Activated CD4-positive, alpha-beta T cell treated with anti-CD3 and anti-CD28 coated beads, Interleukin-2, amount 10 ng/mL, durations not matched to agents 24 days and 14 days (primary cell): ENCODE results near the gene ATP6AP1. TPM values are rescaled to one million over a fixed set of nuclear protein-coding genes. Genes with fewer than 3 reads are reported as not detected.

ENCODE experiments used
- DNase-seq: peaks from one replicate; pipeline ENCODE4 v3.0.0; 2022
- H3K27ac Mint-ChIP-seq: one replicate; pipeline ENCODE4 v1.8.0; 2022; ENCODE audit warnings: mild to moderate bottlenecking, mixed read lengths
- H3K27me3 Mint-ChIP-seq: one replicate; pipeline ENCODE4 v1.8.0; 2022; ENCODE audit warnings: mixed read lengths
- H3K36me3 Mint-ChIP-seq: one replicate; pipeline ENCODE4 v1.8.0; 2022; ENCODE audit warnings: low read depth, mild to moderate bottlenecking, mixed read lengths
- H3K4me1 Mint-ChIP-seq: one replicate; pipeline ENCODE4 v1.8.0; 2021; ENCODE audit warnings: mixed read lengths
- H3K4me3 Mint-ChIP-seq: one replicate; pipeline ENCODE4 v1.8.0; 2022; ENCODE audit warnings: mild to moderate bottlenecking, moderate library complexity, mixed read lengths
- H3K9me3 Mint-ChIP-seq: one replicate; pipeline ENCODE4 v1.8.0; 2021; ENCODE audit warnings: mixed read lengths
- intact Hi-C: fragments of 100-400 bp; cut with micrococcal nuclease; formaldehyde crosslinking; loops from one replicate; pipeline ENCODE4 v1.15.1; 2023
- total RNA-seq: library from RNA; stranded (reverse); gene quantifications from 2 replicates; pipeline ENCODE4 v1.2.3, GENCODE V29; 2022

The ATP6AP1 gene
- total RNA-seq, 1 donor from 2014 or later, result 43.5 TPM

GRCh38 chrX:154458116-154458953 lies 29.9 kb downstream of the ATP6AP1 start, which contains the start of gene PLXNA3:
Gene PLXNA3, plus strand, starts transcription at chrX:154458281. Its CDS starts 1,903 bp downstream, at chrX:154460184.
- peaks cover 6% of the 10 kb centered on the region for H3K4me1 Mint-ChIP-seq
- DNase-seq, result peak; percentile 89
- peak within 1 kb of the TSS; percentile 93 for H3K4me3 Mint-ChIP-seq
- peaks cover 15% of the 10 kb centered on the region for H3K36me3 Mint-ChIP-seq
- no peaks in the 10 kb centered on the region for H3K27me3 Mint-ChIP-seq
- no peaks in the 10 kb centered on the region for H3K9me3 Mint-ChIP-seq
- intact Hi-C loops, result loop anchor here (1.0 kb wide), 1 partner anchor 21 kb away; the partner anchor contains the start of gene LAGE3
- H3K27ac Mint-ChIP-seq, result peak within 1 kb of the TSS; percentile 96

GRCh38 chrX:154458954-154459778 lies 30.7 kb downstream of the ATP6AP1 start:
- Mint-ChIP-seq H3K36me3 (peaks cover 14% of the 10 kb centered on the region), H3K4me1 (peaks cover 6% of the 10 kb centered on the region), H3K9me3 (no peaks in the 10 kb centered on the region), H3K4me3 (peak overlapping the region; percentile 84), H3K27ac (peak overlapping the region; percentile 58), H3K27me3 (no peaks in the 10 kb centered on the region)
- intact Hi-C loops, result loop anchor here (1.0 kb wide), 2 partner anchors 15 to 20 kb away; partner anchors contain the start of genes FAM50A and LAGE3
- DNase-seq, result peak; percentile 63

DNA sequence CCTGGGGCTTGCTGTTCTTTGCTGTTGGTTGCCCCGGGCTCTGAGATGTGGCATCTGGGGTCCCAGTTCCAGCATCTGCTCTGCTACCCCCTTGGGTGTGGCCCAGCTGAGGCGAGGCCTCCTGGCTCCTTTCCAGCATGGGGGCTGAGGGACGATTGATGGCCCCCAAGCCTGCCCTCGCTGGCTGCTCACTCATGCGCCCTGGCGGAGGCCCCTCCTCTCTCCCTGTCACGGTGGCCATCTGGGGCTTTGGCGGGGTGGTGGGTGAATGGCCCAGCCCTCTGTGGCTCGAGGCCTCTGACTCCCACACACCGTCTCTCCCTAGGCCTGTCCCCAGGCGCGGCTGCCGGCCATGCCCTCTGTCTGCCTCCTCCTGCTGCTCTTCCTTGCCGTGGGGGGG lies 31.4 kb downstream of the ATP6AP1 start:
- intact Hi-C loops, result loop anchor here (1.0 kb wide), 1 partner anchor 16 kb away; the partner anchor contains the start of gene FAM50A
- Mint-ChIP-seq H3K9me3 (no peaks in the 10 kb centered on the region), H3K4me1 (peaks cover 6% of the 10 kb centered on the region), H3K27me3 (no peaks in the 10 kb centered on the region), H3K36me3 (peaks cover 8% of the 10 kb centered on the region), H3K27ac (no peak overlapping the region), H3K4me3 (peak overlapping the region; percentile 49)
- DNase-seq, result no peak

DNA sequence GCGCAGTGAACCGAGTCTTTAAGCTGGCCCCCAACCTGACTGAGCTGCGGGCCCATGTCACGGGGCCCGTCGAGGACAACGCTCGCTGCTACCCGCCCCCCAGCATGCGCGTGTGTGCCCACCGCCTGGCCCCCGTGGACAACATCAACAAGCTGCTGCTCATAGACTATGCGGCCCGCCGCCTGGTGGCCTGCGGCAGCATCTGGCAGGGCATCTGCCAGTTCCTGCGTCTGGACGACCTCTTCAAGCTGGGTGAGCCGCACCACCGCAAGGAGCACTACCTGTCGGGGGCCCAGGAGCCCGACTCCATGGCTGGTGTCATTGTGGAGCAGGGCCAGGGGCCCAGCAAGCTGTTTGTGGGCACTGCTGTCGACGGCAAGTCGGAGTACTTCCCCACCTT lies 31.8 kb downstream of the ATP6AP1 start:
- H3K9me3 Mint-ChIP-seq, result no peaks in the 10 kb centered on the region
- H3K27me3 Mint-ChIP-seq, result no peaks in the 10 kb centered on the region
- peaks cover 6% of the 10 kb centered on the region for H3K4me1 Mint-ChIP-seq
- DNase-seq, result no peak
- H3K36me3 Mint-ChIP-seq, result peaks cover 8% of the 10 kb centered on the region
- peak overlapping the region; percentile 49 for H3K4me3 Mint-ChIP-seq
- intact Hi-C loops, result no loop called here
- no peak overlapping the region for H3K27ac Mint-ChIP-seq

GRCh38 chrX:154462396-154462795 lies 33.9 kb downstream of the ATP6AP1 start:
- Mint-ChIP-seq H3K4me3 (no peak overlapping the region), H3K36me3 (peaks cover 8% of the 10 kb centered on the region), H3K9me3 (no peaks in the 10 kb centered on the region), H3K27ac (no peak overlapping the region), H3K4me1 (peaks cover 3% of the 10 kb centered on the region), H3K27me3 (no peaks in the 10 kb centered on the region)
- no peak for DNase-seq
- intact Hi-C loops, result no loop called here

- no peak for DNase-seq
- Mint-ChIP-seq H3K27me3 (no peaks in the 10 kb centered on the region), H3K36me3 (peaks cover 8% of the 10 kb centered on the region), H3K4me3 (no peak overlapping the region), H3K4me1 (peaks cover 2% of the 10 kb centered on the region), H3K9me3 (no peaks in the 10 kb centered on the region), H3K27ac (no peak overlapping the region)
- intact Hi-C loops, result no loop called here
Measured at GRCh38 chrX:154463611-154464220, 35.2 kb downstream of the ATP6AP1 start.

GRCh38 chrX:154464806-154465365 lies 36.4 kb downstream of the ATP6AP1 start:
- no peaks in the 10 kb centered on the region for H3K9me3 Mint-ChIP-seq
- H3K27me3 Mint-ChIP-seq, result no peaks in the 10 kb centered on the region
- H3K36me3 Mint-ChIP-seq, result peaks cover 8% of the 10 kb centered on the region
- no peak for DNase-seq
- H3K4me3 Mint-ChIP-seq, result no peak overlapping the region
- no peaks in the 10 kb centered on the region for H3K4me1 Mint-ChIP-seq
- H3K27ac Mint-ChIP-seq, result no peak overlapping the region
- intact Hi-C loops, result no loop called here

- intact Hi-C loops, result no loop called here
- H3K36me3 Mint-ChIP-seq, result peaks cover 8% of the 10 kb centered on the region
- H3K9me3 Mint-ChIP-seq, result no peaks in the 10 kb centered on the region
- no peaks in the 10 kb centered on the region for H3K27me3 Mint-ChIP-seq
- H3K4me3 Mint-ChIP-seq, result no peak overlapping the region
- H3K4me1 Mint-ChIP-seq, result no peaks in the 10 kb centered on the region
- no peak for DNase-seq
- no peak overlapping the region for H3K27ac Mint-ChIP-seq
Measured at GRCh38 chrX:154465601-154466000, 37.1 kb downstream of the ATP6AP1 start.

GRCh38 chrX:154466036-154466435 lies 37.6 kb downstream of the ATP6AP1 start:
- intact Hi-C loops, result no loop called here

DNA sequence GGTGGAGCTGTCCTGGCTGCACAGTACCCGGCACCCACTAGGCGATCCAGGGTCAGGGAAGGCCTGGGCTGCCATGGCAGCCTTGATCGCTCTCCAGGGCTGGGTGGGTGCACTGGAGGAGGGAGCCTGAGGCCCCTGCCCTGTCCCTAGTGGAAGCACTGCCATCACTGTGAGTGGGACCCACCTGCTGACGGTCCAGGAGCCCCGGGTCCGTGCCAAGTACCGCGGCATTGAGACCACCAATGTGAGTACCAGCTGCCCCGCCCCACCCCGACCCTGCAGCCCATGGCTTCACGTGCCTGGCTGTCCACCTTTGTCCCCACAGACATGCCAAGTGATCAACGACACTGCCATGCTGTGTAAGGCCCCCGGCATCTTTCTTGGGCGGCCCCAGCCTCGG lies 38.4 kb downstream of the ATP6AP1 start:
- H3K9me3 Mint-ChIP-seq, result no peaks in the 10 kb centered on the region
- intact Hi-C loops, result no loop called here
- no peak overlapping the region for H3K27ac Mint-ChIP-seq
- no peak for DNase-seq
- H3K36me3 Mint-ChIP-seq, result peaks cover 4% of the 10 kb centered on the region
- no peaks in the 10 kb centered on the region for H3K27me3 Mint-ChIP-seq
- no peaks in the 10 kb centered on the region for H3K4me1 Mint-ChIP-seq
- H3K4me3 Mint-ChIP-seq, result no peak overlapping the region

More at GRCh38 chrX:154466036-154466435, 37.6 kb downstream of the ATP6AP1 start:
- peaks cover 7% of the 10 kb centered on the region for H3K36me3 Mint-ChIP-seq
- H3K4me3 Mint-ChIP-seq, result no peak overlapping the region
- no peak overlapping the region for H3K27ac Mint-ChIP-seq
- H3K4me1 Mint-ChIP-seq, result no peaks in the 10 kb centered on the region
- H3K27me3 Mint-ChIP-seq, result no peaks in the 10 kb centered on the region
- no peak for DNase-seq
- no peaks in the 10 kb centered on the region for H3K9me3 Mint-ChIP-seq

DNA sequence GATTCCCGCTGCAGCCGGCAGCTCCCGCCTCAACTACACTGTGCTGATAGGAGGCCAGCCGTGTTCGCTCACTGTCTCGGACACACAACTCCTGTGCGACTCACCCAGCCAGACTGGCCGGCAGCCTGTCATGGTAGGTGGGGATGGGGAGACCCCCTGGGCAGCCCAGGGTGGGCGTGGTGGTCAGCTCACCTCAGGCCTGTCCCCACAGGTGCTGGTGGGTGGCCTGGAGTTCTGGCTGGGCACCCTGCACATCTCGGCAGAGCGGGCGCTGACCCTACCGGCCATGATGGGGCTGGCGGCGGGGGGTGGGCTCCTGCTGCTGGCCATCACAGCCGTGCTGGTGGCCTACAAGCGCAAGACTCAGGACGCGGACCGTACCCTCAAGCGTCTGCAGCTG lies 39.1 kb downstream of the ATP6AP1 start:
- Mint-ChIP-seq H3K36me3 (peaks cover 3% of the 10 kb centered on the region), H3K27me3 (no peaks in the 10 kb centered on the region), H3K4me1 (no peaks in the 10 kb centered on the region), H3K4me3 (no peak overlapping the region), H3K9me3 (no peaks in the 10 kb centered on the region), H3K27ac (no peak overlapping the region)
- DNase-seq, result no peak
- intact Hi-C loops, result no loop called here

DNA sequence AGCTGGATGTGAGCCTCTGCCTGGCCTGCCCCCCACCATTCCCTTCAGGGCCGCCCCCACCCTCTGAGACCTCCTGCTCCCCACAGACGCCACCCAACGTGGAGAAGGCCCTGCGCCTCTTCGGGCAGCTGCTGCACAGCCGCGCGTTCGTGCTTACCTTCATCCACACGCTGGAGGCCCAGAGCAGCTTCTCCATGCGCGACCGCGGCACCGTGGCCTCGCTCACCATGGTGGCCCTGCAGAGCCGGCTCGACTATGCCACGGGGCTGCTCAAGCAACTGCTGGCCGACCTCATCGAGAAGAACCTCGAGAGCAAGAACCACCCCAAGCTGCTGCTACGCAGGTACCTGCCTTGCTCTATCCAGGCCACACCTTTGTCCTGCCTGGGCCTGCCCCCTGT lies 39.7 kb downstream of the ATP6AP1 start:
- H3K36me3 Mint-ChIP-seq, result peaks cover 5% of the 10 kb centered on the region
- H3K9me3 Mint-ChIP-seq, result no peaks in the 10 kb centered on the region
- H3K27ac Mint-ChIP-seq, result no peak overlapping the region
- no peaks in the 10 kb centered on the region for H3K27me3 Mint-ChIP-seq
- intact Hi-C loops, result no loop called here
- DNase-seq, result no peak
- H3K4me1 Mint-ChIP-seq, result no peaks in the 10 kb centered on the region
- H3K4me3 Mint-ChIP-seq, result no peak overlapping the region

DNA sequence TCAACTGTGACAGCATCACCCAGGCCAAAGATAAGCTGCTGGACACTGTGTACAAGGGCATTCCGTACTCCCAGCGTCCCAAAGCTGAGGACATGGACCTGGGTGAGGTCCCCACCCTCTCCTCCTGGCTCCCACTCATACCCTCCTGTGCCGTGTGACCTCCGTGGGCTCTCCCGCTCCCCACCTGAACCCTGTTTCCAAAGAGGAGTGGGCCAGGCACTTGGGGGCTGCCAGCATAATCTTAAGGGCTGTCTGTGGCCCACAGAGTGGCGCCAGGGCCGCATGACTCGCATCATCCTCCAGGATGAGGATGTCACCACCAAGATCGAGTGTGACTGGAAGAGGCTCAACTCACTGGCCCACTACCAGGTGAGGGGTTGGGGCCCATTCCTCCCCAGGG lies 40.6 kb downstream of the ATP6AP1 start:
- no peak for DNase-seq
- intact Hi-C loops, result no loop called here
- Mint-ChIP-seq H3K27me3 (no peaks in the 10 kb centered on the region), H3K4me1 (no peaks in the 10 kb centered on the region), H3K9me3 (no peaks in the 10 kb centered on the region), H3K27ac (no peak overlapping the region), H3K4me3 (no peak overlapping the region), H3K36me3 (peaks cover 7% of the 10 kb centered on the region)
